HG02970 (cell line): ENCODE results near the gene PDE5A.

Experiments
- ATAC-seq: cut with Tn5 transposase; IDR thresholded peaks from one replicate; pipeline ENCODE4 v1.9.1; 2021; ENCODE audit warnings: mild to moderate bottlenecking, moderate library complexity, moderate number of reproducible peaks; ENCODE audit not compliant: unreplicated experiment, low FRiP score

Gene PDE5A

DNA sequence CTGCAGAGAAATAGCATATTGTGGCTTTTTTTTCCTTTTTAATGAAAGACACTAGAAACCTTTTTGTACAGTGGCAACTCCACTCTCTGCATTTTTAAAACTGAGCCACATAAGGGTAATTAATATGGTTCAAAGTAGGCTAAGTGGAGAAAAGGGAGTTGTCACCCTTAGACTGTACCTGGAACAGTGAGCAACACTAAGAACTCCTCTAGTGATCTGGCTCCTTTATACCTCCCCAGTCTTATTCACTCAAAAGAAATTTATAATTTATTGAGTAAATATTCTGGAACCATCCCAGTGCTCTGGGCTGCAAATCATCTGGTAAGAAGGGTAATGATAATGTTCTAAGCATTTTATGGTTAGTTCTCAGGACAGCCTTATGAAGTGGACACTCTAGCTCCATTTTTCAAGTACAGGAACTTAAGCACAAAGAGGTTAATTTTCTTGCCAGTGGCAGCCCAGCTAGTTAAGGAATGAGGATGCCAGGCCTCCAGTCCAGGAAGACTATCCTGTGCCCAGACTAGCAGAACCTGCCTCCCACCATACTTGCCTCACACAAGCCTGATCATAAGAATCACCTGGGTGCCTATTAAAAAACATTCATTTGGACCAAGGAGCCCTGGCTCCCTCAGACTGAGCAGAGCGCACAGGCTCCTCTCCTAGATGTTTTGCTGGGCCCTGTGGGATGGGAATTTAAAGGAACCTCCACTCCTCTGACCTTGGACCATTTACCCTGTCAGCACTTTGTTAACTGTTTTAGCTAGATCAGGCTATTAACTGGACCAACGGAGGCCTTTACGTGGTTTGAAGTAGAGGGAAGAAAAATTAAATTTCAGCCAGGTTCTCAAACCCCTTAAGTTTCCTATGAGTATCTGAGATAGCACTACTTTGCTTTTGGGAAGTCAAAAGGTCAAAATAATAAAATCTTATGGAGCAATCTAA lies 102.6 kb downstream of the PDE5A start:
- no peak for ATAC-seq

GRCh38 chr4:119525005-119525749 lies 103.4 kb downstream of the PDE5A start:
- ATAC-seq: no peak

GRCh38 chr4:119523399-119523798 lies 105.2 kb downstream of the PDE5A start:
- ATAC-seq: no peak

GRCh38 chr4:119521268-119521667 lies 107.3 kb downstream of the PDE5A start:
- no peak for ATAC-seq

DNA sequence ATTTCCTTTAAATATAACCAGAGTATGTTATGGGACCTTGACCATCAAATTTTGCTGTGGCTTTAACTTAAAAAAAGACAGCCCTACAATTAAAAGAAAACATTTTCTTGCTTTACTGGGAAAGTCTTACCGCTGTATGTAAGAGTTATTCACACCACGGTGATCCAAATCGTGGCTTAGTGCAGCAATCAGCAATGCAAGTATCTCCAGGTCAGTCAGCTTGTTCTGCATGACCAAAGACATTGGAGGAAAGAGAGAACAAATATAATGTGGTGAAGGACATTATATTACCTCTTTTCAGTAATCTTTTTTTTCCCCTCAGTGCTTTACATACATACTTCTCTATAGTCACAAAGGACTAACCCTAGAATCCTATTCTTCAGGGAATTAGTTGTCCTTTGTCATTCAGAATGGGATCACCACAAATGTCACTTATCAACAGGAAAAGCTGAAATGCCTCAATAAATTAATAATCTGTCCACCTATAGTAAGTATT lies 109.6 kb downstream of the PDE5A start:
- ATAC-seq: no peak

DNA sequence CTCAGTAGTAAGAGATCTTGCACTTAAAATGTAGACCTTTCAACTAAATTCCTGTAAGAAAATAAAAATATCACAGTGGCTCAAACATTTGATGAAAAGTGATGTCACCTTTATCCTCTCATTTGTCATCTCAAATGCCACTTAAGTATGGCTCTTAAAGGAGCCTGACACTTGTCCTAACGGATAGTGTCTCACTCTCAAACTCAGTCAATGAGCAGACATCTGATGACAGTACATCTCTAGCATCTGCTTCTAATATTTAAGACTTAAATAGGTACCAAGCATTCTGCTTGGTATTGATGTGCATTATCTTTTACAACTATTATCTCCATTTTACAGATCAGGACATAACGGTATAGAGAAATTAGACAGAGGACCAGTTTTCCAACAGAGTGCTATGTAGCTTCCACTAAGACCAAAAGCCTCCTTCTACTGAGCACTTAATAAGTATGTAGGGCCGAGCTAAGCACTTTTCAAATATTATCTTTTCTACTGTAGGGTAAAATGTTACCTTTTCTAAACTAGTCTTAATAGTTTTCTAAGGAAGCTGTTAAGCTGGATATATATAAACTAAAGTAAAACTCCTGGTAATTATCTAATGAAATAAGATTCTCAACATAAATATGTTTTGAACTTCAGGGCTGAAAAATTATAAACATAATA lies 110.2 kb downstream of the PDE5A start:
- ATAC-seq: no peak

GRCh38 chr4:119517361-119518229 lies 111.0 kb downstream of the PDE5A start:
- no peak for ATAC-seq

DNA sequence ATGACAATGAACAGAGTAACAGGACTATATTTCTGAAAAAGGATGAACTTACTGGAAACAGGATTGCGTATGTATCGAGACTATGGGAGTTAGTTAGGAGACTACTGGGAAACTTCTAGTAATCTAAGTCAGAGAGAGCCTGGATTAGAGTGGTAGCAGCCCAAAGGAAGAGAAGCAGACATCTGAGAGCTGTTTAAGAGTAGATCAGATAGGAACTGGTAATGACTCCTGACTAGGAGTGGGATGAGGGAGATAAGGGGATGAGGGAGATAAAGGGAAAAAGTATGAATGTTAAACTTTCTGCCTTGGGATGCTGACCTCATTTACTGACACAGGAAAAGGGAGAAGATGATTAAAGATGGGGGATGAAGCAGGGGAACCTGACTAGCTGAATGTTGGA lies 116.2 kb downstream of the PDE5A start:
- no peak for ATAC-seq

DNA sequence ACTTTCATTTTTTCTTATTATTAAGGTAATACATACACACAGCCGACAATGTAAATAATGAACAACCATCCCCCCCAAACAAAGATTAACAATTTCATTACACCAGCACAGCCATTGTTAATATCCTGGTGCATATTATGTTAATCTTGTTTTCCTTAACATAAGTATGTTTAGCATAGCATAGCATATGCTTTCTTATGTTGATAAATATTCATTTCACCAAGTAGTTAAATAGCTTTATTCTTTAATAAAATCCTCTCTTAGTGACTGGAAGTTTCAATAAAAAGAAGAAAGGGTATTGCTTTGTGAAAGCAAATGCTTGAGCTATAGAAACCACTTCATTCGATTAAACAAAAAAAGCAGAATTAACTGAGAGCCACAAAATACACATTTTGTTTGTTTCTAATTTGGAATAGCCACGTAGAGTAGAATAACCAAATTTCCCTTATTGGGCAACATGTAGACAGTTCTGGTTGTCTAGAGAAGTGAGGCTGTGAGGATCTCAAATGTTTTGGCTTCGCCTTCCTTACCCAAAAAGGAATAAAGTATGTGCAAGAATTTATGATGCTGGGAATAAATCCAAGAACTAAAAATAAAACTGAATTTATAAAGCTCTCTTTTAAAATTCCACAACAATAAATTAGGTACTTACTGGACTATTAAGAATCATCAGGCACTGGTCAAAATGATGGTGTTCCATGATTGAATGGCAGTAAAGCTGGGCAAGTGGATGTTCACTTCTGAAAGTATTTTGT lies 118.0 kb downstream of the PDE5A start:
- ATAC-seq: no peak

DNA sequence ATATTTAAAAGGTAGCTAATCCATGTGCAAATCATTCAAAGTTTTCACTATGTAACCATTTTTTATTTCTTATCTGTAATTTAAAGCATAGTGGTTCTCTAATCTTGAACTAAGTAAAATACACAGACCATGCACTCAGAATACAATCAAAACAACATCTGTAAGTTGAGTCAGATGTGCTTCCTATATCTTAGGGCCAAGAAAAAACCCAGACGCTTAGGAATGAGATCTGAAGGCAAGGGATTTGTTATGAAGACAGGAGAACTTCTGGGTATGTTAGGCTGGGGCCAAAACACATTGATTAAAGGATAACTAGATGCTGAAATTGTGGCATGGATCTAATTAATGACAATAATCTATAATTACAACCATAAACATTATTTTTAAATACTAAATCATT lies 120.3 kb downstream of the PDE5A start:
- ATAC-seq: no peak

DNA sequence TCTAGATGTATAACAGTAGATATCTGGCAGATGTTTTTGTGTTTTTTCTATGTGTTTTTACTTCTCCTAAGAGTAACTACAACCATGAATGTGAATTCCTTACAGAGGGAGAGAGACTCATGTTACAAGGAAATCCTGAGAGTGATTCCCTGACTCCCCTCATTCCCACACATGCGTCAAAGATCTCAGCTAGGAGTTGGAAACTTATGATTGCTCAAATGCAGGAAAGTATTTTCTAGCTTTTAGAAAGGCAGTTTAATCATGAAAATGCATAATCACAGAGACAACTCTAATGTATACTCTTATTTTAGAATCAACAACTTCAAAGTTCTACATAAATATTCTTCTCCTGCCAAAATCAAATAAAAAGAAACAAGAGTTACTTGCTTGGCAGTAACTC lies 121.8 kb downstream of the PDE5A start:
- no peak for ATAC-seq

DNA sequence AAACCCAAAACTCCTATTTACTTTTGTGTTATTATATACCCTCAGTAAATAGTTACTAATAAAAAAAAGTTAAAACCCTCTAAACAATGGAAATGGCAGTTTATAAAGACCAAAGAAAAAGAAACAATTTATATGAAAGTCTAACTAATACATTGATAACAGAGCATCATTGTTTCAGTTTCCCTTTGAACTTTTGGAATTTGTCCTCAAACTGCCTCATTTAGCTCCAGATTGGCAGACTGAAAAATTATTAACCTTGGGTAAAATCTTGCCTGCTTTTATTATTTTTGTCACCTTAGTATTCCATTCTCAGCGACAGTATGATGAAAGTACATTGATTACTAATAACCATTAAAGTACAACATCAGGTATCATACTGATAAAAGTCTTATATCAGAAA lies 124.0 kb downstream of the PDE5A start:
- ATAC-seq: no peak

DNA sequence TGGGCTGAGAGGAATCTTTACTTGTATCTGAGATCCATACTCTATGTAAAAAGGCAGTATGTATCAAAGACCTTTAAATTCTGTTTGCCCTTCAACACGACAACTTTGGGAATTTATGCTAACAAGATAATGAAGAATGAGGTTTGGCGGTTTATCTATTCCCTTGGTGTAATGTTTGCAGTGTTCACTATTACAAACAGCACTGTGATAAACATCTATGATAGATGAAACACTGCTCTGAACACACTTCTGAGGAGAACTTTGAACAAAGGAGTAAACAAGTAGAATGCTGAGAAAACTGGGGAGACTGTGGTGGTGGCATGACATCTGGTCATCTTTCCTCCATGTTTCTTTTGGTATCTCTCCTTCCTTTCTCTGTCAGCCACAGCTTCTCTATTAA lies 126.9 kb downstream of the PDE5A start:
- ATAC-seq: no peak

- no peak for ATAC-seq
Observed at GRCh38 chr4:119498527-119498926, 130.1 kb downstream of the PDE5A start.

DNA sequence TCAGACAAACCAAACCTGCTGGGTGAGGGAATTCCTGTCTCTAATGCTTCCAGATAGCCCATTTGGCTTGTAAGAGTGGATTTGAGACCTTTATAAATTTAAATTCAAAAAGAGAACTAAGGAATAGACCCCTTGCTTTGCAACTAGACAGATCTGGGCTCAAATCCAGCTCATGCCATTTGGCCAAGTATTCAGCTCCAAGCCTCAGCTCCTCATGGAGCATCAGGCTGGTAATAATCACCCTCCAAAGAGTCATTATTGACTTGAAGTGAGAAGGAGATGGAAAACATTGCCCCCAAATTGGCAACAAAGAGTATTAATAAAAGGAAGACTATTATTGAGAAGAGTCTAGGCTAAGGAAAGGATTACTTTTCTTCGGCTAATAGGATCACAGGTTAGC lies 134.7 kb downstream of the PDE5A start:
- no peak for ATAC-seq

DNA sequence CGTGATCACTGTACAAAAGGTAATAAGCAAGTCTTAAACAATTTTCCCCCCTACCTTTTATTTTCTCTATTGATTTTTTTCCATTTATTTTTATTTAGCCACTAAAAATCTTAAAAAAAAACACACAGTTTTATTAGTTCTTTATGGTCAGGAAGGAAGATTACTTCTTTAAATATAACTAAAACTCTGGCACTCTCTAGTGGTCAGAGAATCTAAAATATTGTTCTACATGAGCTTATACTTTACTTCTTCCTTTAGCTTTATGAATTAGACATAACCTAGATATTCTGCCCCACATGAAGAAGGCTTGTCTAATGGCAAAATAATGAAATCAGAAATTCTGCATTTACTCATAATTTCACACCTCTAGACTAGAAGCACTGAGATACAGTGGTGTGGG lies 135.2 kb downstream of the PDE5A start:
- no peak for ATAC-seq

GRCh38 chr4:119490335-119490734 lies 138.3 kb downstream of the PDE5A start:
- no peak for ATAC-seq

GRCh38 chr4:119489305-119489704 lies 139.3 kb downstream of the PDE5A start:
- ATAC-seq: no peak

DNA sequence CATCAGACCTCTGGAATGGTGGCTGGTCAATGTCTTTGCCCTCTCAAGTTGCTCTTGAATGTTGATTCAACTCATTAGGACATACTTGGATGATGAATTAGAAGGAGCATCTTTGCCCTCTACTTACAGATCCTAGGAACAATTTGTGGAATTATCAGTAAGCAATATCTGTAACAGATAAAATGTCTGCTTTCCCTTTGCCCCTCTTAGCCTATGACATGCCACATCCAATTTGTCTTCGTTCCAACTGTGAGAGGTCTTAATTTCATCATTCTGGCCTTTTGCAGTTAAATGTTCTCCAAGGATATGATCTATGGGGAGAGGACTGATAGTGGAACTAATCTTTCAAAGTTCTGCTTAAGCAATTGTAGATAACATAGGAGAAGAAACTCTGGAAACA lies 148.3 kb downstream of the PDE5A start:
- no peak for ATAC-seq
